Astrocyte (in vitro differentiated cells and primary cell): ENCODE data around the gene LIPC. TPM values are rescaled to one million over a fixed set of nuclear protein-coding genes. Genes with fewer than 3 reads are reported as not detected.

Experiments
- DNase-seq: peaks from one replicate; pipeline ENCODE4 v3.0.0-alpha.2; 2010; ENCODE audit warnings: low read depth
- FAIRE-seq: peaks from 2 replicates; lab custom pipeline; 2011; peaks lifted over from hg19 to GRCh38; lab: Jason Lieb, UNC
- H2AFZ ChIP-seq: 2 replicates; pipeline ENCODE4 v1.6.0; 2012; ENCODE audit warnings: low read depth, low read length, inconsistent platforms
- H3K27ac ChIP-seq: 2 replicates; pipeline ENCODE4 v1.5.1; 2011; ENCODE audit warnings: low read depth, low read length, inconsistent platforms
- H3K27me3 ChIP-seq: 2 replicates; pipeline ENCODE4 v1.6.0; 2011; ENCODE audit warnings: low read length, inconsistent platforms; ENCODE audit not compliant: insufficient read depth
- H3K36me3 ChIP-seq: 2 replicates; pipeline ENCODE4 v1.5.1; 2011; ENCODE audit warnings: low read length, inconsistent platforms; ENCODE audit not compliant: insufficient read depth
- H3K4me1 ChIP-seq: 2 replicates; pipeline ENCODE4 v1.5.1; 2011; ENCODE audit warnings: low read length, inconsistent platforms; ENCODE audit not compliant: insufficient read depth
- H3K4me2 ChIP-seq: 2 replicates; pipeline ENCODE4 v1.6.0; 2012; ENCODE audit warnings: low read length, inconsistent platforms
- H3K4me3 ChIP-seq: 2 replicates; pipeline ENCODE4 v1.5.1; 2011; ENCODE audit warnings: low read depth, mild to moderate bottlenecking, low read length, inconsistent platforms; ENCODE audit not compliant: insufficient read depth
- H3K79me2 ChIP-seq: 2 replicates; pipeline ENCODE4 v1.6.0; 2012; ENCODE audit warnings: mild to moderate bottlenecking, low read length, inconsistent platforms; ENCODE audit not compliant: insufficient read depth
- H3K9ac ChIP-seq: 2 replicates; pipeline ENCODE4 v1.6.0; 2012; ENCODE audit warnings: mild to moderate bottlenecking, low read length, inconsistent platforms
- H3K9me3 ChIP-seq: 2 replicates; pipeline ENCODE4 v1.5.1; 2012; ENCODE audit warnings: low read depth, mild to moderate bottlenecking, low read length, inconsistent platforms; ENCODE audit not compliant: insufficient read depth
- H4K20me1 ChIP-seq: 2 replicates; pipeline ENCODE4 v1.6.0; 2012; ENCODE audit warnings: low read length, inconsistent platforms; ENCODE audit not compliant: insufficient read depth
- H3K27ac Mint-ChIP-seq: one replicate; pipeline ENCODE4 v1.8.0; 2021; ENCODE audit warnings: mild to moderate bottlenecking, mixed read lengths; ENCODE audit not compliant: unreplicated experiment
- H3K27me3 Mint-ChIP-seq: one replicate; pipeline ENCODE4 v1.8.0; 2021; ENCODE audit warnings: low read depth, mixed read lengths; ENCODE audit not compliant: unreplicated experiment
- H3K36me3 Mint-ChIP-seq: one replicate; pipeline ENCODE4 v1.8.0; 2021; ENCODE audit warnings: low read depth, mixed read lengths; ENCODE audit not compliant: unreplicated experiment
- H3K4me1 Mint-ChIP-seq: one replicate; pipeline ENCODE4 v1.8.0; 2021; ENCODE audit warnings: low read depth, mixed read lengths; ENCODE audit not compliant: unreplicated experiment
- H3K4me3 Mint-ChIP-seq: one replicate; pipeline ENCODE4 v1.8.0; 2021; ENCODE audit warnings: mild to moderate bottlenecking, moderate library complexity, mixed read lengths; ENCODE audit not compliant: unreplicated experiment
- H3K9me3 Mint-ChIP-seq: one replicate; pipeline ENCODE4 v1.8.0; 2021; ENCODE audit warnings: mild to moderate bottlenecking, mixed read lengths; ENCODE audit not compliant: unreplicated experiment
- CTCF ChIP-seq: IDR thresholded peaks from 2 replicates; pipeline ENCODE4 v1.5.1; 2011; ENCODE audit warnings: low read depth, mild to moderate bottlenecking, inconsistent platforms, low read length, moderate library complexity; ENCODE audit not compliant: insufficient read depth
- EZH2 ChIP-seq: IDR thresholded peaks from 2 replicates; pipeline ENCODE4 v1.6.1; 2012; ENCODE audit warnings: mild to moderate bottlenecking, low read length, inconsistent platforms; ENCODE audit not compliant: insufficient read depth
- total RNA-seq: library from RNA; stranded (reverse); gene quantifications from 2 replicates; pipeline ENCODE4 v1.2.1, GENCODE V29; 2021

The LIPC gene
- total RNA-seq, 1 donor from 2014 or later, result not detected

GRCh38 chr15:58506064-58506490, 74.3 kb downstream of the LIPC start:
- Histone ChIP-seq H2AFZ (no peak overlapping the region), H4K20me1 (no peaks in the 10 kb centered on the region), H3K9ac (no peak overlapping the region), H3K36me3 (no peaks in the 10 kb centered on the region), H3K4me1 (no peaks in the 10 kb centered on the region), H3K9me3 (no peaks in the 10 kb centered on the region), H3K4me2 (no peak overlapping the region), H3K27me3 (no peaks in the 10 kb centered on the region), H3K4me3 (no peak overlapping the region), H3K27ac (no peak overlapping the region), H3K79me2 (no peaks in the 10 kb centered on the region)
- DNase-seq (no peak), FAIRE-seq (no peak)
- H3K27me3 Mint-ChIP-seq, result peaks cover 3% of the 10 kb centered on the region
- H3K4me3 Mint-ChIP-seq, result no peak overlapping the region
- no peak for TF ChIP-seq CTCF
- TF ChIP-seq EZH2, result no peak
- H3K27ac Mint-ChIP-seq, result no peak overlapping the region
- no peaks in the 10 kb centered on the region for H3K36me3 Mint-ChIP-seq
- peaks cover 23% of the 10 kb centered on the region for H3K4me1 Mint-ChIP-seq
- peaks cover 7% of the 10 kb centered on the region for H3K9me3 Mint-ChIP-seq

GRCh38 chr15:58506783-58507668, 75.2 kb downstream of the LIPC start:
- TF ChIP-seq CTCF (no peak), EZH2 (no peak)
- no peak overlapping the region for H2AFZ ChIP-seq
- H3K4me2 ChIP-seq, result no peak overlapping the region
- DNase-seq, result no peak
- no peaks in the 10 kb centered on the region for H3K4me1 ChIP-seq
- peaks cover 3% of the 10 kb centered on the region for H3K27me3 Mint-ChIP-seq
- no peaks in the 10 kb centered on the region for H3K79me2 ChIP-seq
- H3K9me3 ChIP-seq, result no peaks in the 10 kb centered on the region
- H4K20me1 ChIP-seq, result no peaks in the 10 kb centered on the region
- H3K4me3 ChIP-seq, result no peak overlapping the region
- H3K36me3 ChIP-seq, result no peaks in the 10 kb centered on the region
- H3K9me3 Mint-ChIP-seq, result peaks cover 7% of the 10 kb centered on the region
- peaks cover 18% of the 10 kb centered on the region for H3K4me1 Mint-ChIP-seq
- H3K9ac ChIP-seq, result no peak overlapping the region
- no peak for FAIRE-seq
- no peak overlapping the region for H3K4me3 Mint-ChIP-seq
- peak overlapping the region; percentile 48 for H3K27ac Mint-ChIP-seq
- no peaks in the 10 kb centered on the region for H3K27me3 ChIP-seq
- H3K36me3 Mint-ChIP-seq, result no peaks in the 10 kb centered on the region
- no peak overlapping the region for H3K27ac ChIP-seq

- H3K27me3 ChIP-seq, result no peaks in the 10 kb centered on the region
- H3K9ac ChIP-seq, result no peak overlapping the region
- H3K79me2 ChIP-seq, result no peaks in the 10 kb centered on the region
- Mint-ChIP-seq H3K9me3 (peaks cover 9% of the 10 kb centered on the region), H3K4me3 (no peak overlapping the region), H3K27me3 (peaks cover 6% of the 10 kb centered on the region), H3K36me3 (no peaks in the 10 kb centered on the region), H3K27ac (no peak overlapping the region), H3K4me1 (peaks cover 15% of the 10 kb centered on the region)
- no peaks in the 10 kb centered on the region for H3K36me3 ChIP-seq
- no peak overlapping the region for H3K4me2 ChIP-seq
- DNase-seq, result no peak
- no peak overlapping the region for H3K4me3 ChIP-seq
- H3K9me3 ChIP-seq, result no peaks in the 10 kb centered on the region
- no peak overlapping the region for H2AFZ ChIP-seq
- H3K27ac ChIP-seq, result no peak overlapping the region
- FAIRE-seq, result no peak
- no peaks in the 10 kb centered on the region for H4K20me1 ChIP-seq
- TF ChIP-seq EZH2, result no peak
- TF ChIP-seq CTCF, result no peak
- H3K4me1 ChIP-seq, result no peaks in the 10 kb centered on the region
Measured at GRCh38 chr15:58509556-58509955, 77.8 kb downstream of the LIPC start.
